SKM-1 (cell line): ENCODE data around the gene CDHR3.

Experiments used
- DNase-seq: peaks from one replicate; lab custom pipeline; 2025; ENCODE audit not compliant: unreplicated experiment; lab: John Stamatoyannopoulos, UW

Gene CDHR3

DNA sequence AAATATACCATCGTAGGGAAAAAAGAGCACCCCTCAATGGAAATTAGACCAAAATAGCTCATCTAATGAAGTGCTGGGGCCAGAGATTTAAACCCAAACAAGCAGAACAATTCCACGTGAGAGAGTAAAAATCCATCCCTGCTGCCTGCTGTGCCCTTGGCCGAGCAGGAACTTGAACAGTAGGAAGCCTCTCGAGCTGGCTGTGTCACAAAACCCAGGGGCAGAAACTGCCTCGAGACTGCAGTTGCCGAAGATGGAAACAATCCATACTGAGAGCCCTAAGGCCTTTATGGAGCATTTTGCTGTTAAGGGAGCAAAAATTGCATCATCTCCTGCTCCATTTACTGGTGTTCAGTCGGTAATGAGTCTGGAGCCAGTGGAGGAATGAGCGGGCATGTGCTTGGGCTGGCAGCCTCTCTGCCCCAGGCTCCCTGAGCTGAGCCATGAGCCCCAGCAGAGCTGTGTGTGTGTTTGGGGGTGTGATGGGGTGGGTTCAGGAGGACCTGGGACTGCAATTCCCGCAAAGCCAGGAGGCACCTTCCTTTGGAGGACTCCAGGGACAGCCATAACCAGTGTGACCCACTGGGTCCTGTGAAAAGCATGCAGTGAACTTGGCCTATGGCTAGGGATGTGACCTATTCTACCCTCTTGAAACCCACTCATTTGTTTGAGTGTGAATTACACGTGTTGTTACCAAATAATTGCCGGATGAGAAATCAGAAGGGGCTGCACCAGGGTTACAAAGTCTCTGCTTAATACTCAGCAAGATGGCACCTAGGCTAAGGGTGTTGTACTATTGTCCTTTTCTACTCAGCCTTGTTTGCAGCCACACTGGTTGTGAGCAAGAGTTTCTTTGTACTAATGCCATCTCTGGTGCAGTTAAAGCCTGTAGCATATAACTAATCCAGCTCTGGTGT lies 58.3 kb downstream of the CDHR3 start:
- no peak for DNase-seq

DNA sequence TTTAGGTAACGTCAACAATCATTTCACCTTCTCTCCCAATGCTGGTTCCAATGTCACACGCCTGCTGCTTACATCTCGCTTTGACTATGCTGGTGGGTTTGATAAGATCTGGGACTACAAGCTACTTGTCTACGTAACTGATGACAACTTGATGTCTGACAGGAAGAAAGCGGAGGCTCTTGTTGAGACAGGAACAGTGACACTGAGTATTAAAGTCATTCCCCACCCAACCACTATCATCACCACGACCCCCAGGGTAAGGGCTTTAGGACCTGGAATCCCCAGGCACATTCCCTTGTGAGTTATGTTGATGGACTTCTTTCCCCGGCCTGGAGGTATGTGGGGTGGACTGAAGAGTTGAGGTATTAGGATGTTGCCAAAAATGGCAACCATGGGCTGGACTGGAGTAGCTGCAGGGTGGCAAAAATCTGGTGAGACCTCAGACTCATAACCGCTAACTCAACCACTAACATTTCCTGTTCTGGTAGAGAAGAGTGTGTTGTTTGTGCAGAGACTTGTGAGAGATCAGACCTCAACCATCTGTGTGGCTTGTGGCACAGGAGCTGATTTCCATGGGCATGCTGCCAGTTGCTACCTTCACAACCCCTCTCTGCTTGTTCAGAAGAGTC lies 59.2 kb downstream of the CDHR3 start:
- no peak for DNase-seq

DNA sequence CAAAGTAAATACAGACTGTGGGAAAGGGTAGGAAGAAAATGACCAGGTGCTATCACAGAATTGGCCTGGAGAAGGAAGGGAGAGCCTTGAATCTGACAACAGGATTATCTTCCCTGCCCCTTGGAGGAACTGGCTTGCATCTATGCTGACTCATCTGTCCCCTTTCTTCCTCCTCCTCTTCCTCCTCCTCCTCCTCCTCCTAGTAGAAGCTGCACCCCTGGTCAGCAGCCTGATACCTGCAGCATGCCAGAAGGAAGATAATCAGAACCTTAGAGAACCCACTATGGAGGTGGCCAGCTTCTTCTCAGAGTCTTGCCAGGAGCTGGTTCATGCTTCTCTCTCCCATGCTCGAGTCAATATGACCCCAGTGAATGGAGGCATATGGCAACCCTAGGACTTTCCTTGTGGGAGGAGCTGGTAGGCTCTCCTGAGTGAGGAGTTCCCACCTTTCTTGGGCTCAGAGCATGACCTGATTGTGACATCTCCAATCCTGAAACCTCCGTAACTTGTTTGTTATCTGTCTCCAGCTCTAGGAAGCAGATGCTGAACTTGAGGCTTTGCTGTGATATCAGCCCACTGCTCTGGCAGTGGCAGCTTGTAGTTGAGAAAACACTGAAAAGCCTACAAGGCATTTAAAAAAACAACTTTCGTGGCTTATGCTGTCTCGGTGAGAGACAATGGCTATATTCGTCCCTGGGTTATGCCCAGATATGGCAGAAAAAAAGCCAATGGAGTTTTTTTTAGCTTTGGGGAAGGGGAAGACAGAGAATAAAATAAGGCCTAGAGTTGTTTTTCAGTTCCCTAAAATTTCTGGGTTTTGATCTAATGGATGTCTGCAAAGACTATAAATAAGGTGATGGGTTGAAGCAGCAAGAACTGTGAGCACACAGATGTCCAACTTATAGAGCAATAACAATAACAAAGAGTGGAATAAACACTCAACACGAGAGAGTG lies 60.6 kb downstream of the CDHR3 start:
- no peak for DNase-seq

DNA sequence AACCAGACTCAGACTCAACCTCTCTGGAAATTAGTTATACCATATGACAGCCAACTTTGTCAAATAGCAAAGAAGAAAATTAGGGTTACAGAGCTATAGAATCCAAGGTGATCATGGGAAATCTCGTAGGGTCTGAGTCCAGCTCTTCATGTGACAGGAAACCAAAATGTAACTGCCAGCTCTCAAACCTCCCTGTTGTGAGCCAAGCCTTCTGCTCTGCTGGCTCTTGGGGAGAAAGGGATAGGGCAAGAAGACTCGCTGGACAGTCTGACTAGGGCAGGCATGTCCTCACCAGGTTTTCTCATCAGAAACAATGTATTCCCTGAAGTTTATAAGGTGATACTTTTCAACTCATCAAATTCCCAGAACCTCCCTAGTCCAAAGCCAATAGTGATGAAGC lies 63.0 kb downstream of the CDHR3 start:
- DNase-seq = no peak

DNA sequence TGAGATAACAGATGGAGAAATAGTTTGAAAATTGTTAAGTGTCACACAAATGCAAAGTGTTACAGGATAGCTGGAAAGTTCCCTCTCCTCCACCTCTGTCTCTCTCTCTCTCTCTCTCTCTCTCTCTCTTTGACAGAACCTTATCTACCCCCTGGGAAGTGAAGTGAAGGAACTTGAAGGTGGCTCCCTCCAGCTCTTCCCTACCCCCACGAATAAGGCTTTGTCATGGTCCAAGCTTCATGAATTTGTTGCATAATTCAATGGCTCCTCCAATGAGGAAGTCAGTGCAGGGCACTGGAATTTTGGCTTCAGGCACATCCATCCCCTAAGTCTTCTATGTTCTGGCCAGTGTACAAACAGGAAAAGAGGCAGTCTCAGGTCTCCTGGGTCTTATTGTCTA lies 66.4 kb downstream of the CDHR3 start:
- DNase-seq = no peak

DNA sequence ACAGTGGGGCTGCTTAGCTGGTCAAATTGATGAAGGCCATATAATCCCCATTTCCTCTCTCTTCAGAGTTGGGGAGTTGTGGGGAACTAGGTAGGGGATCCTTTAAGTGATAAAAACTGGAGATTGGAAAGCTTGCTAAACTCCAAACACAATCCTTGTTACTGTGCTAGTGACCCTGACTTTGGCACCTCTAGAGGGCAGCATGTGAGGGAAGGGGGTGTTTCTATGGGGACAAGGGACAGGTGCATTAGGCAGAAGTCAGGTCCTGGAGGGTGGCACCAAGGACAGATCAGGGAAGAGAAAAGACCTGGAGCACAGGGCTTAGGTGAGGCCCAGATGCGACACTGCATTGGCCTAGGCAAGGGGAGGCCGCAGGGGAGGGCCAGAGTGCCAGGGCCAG lies 66.9 kb downstream of the CDHR3 start:
- no peak for DNase-seq

DNA sequence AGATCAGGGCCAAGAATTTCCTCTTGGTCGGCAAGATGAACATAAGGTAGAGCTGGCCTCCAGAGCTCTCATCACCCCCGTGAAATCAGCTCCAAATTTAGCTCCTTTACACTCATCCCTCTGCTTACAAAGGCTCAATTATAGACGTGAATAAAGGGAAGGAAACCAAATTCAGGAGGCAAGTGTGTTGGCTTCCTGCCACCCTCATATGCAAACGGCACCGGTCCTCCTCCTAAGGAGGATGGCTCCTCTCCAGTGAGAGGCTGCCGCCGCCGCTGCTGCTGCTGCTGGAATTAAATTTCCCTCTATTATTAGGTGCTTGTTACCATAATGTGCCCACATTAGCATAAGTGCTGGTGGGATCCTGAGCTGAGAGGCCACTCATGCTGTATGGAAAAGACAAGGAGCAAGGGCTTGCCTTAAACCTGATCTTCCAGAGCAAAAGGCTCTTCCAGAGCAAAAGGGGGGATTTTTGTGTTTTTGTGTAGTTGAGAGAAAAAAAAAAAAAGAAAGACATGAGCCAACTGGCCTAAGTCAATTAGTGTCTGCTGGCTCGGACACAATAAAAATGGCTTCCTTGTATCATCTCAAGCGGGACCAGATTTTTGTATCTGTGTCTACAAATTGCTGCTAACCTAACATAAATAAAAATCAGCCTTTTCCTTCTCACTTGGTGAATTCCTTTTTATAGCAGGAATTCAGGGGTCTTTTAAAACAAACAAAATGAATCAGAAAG lies 68.4 kb downstream of the CDHR3 start:
- DNase-seq = no peak

DNA sequence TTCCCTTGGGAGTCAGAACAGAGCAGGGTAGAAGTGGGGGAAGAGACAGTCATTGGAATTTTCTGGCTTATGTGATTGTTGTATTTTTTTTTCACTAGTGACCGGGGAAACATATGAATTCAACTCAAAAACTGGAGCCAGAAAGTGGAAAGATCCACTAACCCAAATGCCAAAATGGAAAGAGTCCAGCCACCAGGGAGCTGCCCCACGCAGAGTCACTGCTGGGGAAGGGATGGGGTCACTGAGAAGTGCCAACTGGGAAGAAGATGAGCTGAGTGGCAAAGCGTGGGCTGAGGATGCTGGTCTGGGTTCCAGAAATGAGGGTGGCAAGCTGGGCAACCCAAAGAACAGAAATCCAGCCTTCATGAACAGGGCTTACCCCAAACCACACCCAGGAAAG lies 69.2 kb downstream of the CDHR3 start:
- DNase-seq = no peak

DNA sequence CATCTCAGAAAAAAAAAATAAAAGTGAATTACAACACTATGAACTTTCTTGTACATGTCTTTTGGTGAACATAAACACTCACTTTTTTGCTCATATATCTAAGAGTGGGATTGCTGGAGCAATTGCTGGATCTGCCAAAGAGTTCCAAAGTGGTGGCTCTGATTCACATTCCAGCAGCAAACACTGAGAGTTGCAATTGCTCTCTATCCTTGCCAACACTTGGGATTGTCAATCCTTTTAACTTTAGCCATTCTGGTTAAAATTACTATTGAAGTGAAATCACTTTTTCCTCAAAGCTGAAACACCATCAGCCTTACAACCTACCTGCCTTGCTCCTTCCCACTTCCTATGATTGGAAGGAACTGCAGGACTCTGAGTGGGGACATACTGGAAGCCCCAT lies 70.7 kb downstream of the CDHR3 start:
- DNase-seq = no peak

DNA sequence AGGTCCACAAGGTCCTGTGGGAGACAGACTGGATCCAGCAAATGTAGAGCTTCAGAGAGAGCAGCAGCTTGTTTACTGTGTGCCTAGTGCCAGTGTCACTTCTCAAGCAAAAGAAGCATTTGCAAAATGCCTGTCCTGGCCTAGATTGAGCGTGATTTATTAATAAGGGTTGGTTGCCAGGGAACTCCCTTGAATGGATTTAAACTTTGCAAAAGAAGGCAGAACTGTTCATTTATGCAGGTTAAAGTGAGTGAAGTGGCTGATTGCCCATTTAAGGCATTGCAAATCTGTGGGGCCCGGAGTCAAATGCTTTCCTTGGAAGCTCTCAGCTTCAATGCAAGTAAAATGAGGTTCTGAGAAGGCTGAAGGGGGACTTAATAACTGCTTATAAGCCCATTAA lies 71.3 kb downstream of the CDHR3 start:
- no peak for DNase-seq

DNA sequence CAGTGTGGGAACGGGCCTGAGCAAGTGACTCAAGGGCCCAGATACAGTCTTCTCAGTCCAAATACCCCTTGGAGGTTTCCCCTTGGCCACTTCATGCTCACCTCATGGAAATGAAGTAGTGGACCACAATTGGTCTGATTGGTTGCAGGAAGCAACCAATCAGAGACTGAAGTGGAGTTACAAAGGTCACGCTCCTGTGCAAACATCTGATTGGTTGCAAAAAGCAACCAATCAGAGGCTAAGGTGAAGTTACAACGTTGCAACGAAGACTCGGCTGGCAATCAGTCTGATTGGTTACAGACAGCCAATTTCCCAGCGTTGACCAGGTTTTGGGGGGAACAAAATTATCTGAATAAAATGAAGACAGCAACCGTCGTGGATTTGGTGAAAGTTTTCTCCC lies 72.5 kb downstream of the CDHR3 start:
- DNase-seq = no peak

DNA sequence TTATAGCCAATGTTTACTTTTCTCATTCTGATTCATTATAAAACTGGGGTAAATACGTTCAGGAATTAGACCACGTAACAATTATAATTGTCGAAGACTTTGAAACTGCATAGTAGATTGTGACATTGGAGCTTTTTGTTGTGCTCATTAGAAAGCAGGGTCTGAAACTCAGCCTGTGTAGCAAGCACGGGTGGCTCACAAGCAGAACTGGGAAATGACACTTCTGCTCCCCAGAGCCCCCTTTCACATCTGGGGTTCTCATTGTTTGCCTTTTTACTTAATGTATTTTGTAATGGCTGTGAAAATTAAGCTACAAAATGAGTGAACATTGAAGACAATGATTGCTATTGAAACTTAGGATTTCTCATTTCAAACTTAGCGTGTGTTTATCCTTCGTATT lies 72.9 kb downstream of the CDHR3 start:
- DNase-seq = no peak

DNA sequence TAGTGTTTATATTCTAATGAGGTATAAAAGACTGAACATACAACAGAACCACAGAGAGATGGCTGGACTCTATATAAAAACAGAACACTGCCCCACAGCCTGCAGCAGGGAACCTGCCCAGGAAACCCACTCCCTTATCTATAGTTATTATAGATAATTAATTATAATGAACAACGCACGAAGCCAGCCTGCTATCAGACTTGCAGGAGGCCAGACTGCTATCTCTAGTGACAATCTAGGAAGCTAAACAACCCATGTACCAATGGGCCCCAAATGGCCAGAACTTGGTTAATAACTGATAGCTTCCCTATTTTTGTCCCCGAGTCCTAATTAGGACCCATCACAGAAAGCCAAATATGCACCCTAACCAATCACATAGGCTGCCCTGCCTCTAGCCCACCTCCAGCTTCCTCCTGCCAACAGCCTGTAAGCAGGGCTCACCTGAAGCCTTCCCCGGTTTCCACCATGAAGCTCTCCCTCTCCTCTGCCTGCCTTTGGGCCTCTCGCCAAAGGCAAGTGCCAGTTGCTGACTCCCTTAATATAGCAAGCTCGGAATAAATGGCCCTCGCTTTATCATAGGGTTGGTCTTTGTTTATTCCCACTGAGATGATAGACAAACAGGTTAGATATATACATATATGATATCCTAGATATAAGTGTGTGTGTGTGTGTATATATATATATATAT lies 74.6 kb downstream of the CDHR3 start:
- no peak for DNase-seq

DNA sequence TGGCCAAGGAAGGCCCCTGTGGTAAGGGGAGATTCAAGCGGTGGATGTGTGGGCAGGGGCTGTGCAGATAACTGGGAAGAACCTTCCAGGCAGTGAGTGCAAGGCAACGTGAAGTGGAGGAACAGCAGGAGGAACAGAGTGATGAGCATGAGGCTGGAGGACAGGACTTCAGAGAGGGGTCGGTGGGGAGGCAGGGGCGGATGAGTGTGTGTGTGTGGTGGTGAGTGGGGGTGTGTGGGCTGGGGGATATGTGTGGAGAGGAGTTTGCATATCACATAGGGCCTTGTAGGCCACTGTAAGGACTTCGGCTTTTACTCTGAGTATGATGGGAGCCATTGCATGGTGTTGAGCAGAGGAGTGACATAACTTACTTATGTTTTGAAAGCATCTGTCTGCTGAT lies 75.2 kb downstream of the CDHR3 start:
- DNase-seq = no peak

DNA sequence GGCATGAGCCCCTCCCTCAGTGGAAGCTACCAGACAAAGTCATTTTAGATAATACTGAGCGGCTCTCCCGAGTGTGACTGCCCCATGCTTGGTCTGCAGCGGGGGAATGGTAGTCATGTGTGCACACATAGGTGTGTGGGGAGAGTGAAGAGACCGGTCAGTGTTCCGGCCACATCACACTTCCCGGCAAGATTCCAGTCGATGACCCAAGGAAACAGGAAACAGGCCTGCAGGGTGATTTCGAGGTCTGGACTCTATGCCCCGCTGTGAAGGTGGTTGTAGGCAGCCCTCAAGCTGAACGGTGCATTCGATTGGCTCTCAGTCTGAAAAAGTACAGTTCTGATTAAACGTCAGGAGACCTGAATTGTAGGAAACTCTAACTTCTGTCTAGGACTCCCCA lies 75.9 kb downstream of the CDHR3 start:
- DNase-seq = no peak

DNA sequence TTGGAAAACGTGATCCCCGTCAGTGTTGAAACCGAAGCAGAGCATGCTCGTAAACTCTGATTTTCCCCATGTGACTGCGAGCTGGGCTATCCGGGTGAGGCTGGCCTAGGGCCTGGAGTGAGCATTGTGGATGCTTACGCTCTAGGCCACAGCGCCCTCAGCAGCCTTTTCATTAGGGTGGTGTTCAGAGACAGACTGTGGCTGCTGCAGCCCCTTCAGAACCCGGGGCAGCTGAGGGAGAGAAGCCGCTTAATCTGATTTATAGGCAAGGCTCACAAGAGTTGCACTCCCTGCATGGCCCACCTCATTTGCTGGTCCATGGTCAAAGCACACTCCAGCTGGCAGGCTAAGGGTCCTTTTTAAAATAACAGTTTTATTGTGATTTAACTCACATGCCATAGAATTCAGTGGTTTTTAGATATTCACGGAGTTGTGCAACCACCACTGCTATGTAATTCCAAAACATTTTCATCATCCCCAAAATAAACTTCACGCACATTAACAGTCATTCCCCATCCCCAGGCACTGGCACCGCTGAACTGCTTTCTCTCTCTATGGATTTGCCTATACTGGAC lies 76.5 kb downstream of the CDHR3 start:
- no peak for DNase-seq

DNA sequence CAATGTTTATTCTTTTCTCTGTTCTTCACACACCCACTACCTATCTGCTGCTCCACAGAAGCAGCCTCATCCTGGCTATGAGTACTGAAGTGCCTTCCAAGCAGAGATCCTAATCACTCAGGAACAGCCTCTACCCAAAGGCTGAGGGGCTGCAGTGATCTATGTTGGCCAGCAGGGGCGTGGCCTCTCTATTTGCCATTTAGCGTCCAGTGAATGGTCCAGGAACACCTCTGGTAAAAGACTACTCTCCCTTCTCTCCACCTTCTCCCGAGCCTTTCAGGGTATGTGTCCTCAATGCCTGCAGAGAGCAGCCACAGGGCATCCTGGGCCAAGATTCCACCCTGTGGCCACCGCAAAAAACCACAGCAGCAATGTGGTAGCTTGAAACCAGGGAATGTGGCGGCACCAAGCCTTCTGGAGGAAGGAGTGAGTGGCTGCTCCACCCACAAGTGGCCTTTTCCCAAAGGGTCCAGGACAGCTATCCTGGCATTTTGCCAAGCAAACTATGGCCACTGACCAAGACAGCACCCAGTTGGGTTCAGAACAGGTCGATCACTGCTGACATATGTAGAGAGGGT lies 78.2 kb downstream of the CDHR3 start:
- DNase-seq = peak; percentile 47

DNA sequence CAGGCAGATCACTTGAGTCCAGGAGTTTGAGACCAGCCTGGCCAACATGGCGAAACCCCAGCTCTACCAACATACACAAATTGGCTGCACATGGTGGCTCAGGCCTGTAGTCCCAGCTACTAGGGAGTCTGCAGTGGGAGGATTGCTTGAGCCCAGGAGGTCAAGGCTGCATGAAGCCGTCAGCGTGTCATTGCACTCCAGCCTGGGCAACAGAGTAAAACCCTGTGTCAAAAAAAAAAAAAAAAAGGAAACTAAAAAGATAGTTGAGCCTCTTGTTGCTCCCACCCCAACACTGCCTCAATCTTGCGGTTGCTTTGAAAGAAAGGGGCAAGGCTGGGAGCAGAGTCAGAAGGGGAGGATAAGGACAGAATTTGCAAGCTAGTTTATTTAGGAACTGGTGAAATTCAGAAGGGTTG lies 79.1 kb downstream of the CDHR3 start:
- DNase-seq = no peak

DNA sequence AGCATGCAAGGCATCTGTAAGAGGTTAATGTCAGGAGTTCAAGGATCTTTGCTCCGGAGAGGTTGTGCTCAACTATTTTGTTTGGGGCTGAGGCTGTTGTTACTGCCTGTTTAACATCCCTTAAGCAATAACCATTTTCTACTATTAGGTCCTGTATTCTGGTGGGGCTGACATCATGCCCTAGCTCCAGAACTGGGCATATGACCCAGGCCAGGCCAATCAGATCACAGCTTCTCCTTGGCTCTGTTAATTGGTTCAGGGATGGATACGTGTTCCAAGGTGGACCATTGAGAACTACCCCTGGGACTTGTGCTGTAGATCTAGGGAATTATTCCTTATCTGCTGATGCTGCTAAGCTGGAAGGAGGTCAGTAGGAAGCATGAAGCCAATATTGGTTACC lies 82.1 kb downstream of the CDHR3 start:
- no peak for DNase-seq

DNA sequence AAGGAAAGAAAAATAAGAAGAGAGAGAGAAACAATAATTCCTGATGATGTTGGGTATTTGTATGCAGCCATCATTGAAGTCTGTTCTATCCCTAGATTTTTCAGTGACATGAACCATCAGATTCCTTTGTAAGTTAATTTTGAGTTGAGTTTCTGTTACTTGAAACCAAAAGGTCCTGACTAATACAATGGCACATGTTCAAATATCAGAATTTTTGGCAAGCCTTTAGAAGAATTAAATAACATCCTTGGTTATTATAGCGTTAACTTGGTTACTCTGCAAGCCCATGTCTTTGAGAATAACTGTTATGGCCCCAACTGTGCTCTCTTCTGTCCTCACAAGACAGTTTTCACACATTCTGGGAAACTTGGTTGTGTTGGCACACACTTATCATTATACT lies 82.5 kb downstream of the CDHR3 start:
- no peak for DNase-seq
